HG02623 (cell line): ENCODE results near the gene ARHGAP19.
"Not testable (repeated sequence)": the region's sequence is repeated elsewhere in the genome, so short reads cannot be mapped to it uniquely, and the experiment has no call there.

Source experiments
- ATAC-seq: cut with Tn5 transposase; IDR thresholded peaks from one replicate; pipeline ENCODE4 v1.9.1; 2021; ENCODE audit warnings: moderate library complexity; ENCODE audit not compliant: unreplicated experiment

Gene ARHGAP19

DNA sequence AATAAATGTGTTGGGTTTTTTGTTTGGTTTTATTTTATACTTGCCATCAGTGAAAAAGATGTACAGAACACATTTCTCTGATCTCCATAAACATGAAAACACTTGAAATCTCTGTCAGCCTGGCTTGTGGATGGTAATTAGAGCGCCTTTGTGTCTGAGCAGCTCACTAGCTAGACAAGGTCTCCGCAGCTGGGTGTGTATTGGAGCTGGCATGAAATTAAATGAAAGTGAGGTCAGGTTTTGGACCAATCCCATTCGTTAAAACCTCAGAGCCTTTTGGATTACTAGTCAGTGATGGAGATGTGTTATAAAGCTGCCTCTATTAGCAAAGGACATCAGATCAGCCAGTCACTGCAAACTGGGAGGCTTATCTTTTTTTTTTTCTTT, 29.4 kb upstream of the ARHGAP19 start:
- no peak for ATAC-seq

DNA sequence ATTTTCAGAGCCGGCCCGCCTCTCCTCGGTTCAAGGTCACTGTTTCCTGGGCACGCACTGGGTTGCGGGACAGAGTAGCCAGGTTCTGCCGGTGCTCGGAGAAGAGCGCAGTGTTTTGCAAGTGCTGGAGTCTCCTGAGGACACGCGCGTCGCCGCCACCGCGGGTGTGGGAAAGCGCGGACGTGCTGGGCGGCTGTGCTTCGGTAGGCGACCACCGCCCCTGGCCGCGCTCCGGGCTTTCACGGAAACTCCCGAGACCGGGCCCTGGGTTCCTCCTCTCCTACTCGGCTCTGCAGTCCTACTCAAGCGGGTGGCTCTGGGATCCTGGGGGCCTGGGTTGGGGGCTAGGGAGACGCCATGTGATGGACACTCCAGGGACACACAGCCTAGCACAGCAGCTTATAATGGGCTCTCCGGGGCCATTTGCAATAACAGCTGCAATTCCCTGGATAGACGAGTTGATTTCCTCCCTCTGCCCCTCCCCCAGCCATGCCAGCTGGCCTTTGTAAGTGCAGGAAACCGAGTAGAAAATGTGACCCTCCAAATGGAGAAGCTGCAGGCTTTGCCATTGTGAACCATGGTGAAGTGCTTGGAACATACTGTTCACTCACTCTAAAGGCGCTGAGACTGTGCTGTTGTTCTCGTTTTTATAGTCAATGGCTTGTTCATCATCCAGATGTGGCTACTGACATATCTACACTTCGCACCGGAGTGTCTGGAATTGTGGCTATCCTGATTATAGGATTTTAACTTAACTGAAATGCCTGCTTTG, 28.8 kb upstream of the ARHGAP19 start:
- ATAC-seq = no peak

DNA sequence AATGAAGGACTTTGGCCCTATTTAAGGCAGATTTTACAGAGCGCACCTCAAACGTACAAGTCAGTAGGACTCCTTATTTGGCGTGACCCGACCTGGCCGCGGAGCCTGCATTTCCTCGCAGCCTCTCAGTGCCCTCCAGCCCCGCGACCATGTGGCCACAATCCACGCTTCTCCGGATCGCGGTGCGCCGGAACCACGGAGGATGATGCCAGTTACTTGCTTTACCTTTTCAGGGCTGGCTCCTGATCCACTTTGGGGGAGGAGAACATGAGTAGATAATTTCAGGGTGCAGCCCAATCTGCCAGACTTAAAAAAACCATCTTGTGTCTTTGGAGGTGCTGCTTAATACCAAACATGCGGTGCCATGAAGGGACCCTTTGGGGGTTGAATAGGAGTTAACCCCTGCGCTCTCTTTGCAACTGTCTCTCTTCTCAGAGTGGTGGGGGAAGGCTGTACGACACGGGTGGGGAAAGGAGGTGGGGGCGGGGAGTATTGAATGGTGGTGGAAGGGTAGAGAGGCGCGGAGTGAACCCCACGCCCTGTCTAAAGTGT, 28.1 kb upstream of the ARHGAP19 start:
- ATAC-seq = no peak

DNA sequence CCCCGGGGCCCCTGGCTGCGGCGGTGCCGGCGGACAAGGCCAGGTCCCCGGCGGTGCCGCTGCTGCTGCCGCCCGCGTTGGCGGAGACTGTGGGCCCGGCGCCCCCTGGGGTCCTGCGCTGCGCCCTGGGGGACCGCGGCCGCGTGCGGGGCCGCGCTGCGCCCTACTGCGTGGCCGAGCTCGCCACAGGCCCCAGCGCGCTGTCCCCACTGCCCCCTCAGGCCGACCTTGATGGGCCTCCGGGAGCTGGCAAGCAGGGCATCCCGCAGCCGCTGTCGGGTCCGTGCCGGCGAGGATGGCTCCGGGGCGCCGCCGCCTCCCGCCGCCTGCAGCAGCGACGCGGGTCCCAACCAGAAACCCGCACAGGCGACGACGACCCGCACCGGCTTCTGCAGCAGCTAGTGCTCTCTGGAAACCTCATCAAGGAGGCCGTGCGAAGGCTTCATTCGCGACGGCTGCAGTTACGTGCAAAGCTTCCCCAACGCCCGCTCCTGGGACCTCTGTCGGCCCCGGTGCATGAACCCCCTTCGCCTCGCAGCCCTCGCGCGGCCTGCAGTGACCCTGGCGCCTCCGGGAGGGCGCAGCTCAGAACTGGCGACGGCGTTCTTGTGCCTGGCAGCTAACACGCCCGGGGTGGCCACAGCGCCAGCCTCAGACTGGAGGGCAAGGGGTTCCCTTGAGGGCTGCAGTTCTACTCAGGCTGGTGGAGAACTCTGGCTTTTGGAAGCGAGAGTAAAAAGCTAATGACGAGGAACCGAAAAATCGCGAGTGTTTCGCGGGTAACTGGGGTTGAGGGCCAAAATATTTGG, 27.4 kb upstream of the ARHGAP19 start:
- peak; percentile 8 for ATAC-seq

DNA sequence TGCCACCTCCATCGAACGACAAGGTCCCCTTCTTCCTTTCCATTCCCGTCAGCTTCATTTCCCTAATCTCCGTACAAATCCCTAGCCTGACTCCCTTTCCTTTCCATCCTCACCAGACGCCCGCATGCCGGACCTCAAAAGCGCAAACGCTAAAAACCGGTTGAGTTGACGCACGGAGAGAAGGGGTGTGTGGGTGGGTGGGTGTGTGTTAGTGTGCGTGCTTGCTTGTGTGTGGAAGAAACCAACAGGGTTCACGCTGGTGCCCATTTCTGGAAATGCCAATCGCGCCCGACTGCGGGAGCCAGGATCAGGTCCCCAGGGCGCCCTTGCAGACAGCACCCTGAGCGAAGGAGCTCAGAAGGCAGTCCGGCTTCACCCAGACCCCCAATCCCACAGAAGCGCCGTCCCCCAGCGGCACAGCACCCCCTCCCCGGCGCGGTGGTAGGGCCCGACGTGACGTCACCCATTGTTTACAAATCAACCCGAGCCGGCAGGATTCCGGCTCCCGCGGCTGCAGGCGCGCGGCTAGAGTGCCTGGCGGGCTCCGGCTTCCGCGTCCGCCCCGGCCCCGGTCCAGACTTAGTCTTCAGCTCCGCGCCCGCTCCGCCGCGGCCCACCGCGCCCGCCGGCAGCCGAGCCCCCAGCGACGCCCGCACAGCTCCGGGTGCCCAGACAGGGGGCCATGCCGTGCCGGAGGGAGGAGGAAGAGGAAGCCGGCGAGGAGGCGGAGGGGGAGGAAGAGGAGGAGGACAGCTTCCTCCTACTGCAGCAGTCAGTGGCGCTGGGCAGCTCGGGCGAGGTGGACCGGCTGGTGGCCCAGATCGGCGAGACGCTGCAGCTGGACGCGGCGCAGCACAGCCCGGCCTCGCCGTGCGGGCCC, 26.6 kb upstream of the ARHGAP19 start, which contains the start of gene FRAT1:
Gene FRAT1 (plus strand): TSS at position 500 of the 880 bp plus-strand sequence. CDS start 183 bp downstream, at position 683.
- ATAC-seq = peak; percentile 79

DNA sequence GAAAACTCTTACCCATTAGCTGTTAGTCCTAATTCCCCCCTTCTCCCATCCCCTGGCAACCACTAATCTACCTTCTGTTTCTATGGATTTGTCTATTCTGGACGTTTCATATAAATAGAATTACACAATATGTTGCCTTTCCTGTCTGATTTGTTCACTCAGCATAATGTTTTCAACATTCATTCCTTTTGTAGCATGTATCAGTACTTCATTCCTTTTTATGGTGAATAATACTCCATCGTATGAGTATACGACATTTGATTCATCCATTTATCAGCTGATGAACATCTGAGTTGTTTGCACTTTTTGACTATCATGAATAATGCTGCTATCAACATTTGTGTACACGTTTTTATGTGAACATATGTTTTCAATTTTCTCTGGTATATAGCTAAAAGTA, 22.2 kb upstream of the ARHGAP19 start:
- no peak for ATAC-seq

DNA sequence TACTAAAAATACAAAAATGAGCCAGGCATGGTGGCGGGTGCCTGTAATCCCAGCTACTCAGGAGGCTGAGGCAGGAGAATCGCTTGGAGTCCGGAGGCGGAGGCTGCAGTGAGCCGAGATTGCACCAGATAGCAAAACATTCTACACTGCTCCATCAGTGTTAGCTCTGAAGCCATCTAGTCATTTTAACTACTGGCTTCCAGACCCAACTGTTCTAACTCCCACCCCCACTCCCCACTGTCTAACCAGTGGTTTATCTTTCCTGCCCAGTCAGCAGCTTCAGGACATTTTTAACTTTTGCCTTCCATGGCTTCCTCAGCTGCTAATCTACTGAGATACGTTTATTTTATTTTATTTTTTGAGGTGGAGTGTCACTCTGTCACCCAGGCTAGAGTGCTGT, 20.5 kb upstream of the ARHGAP19 start:
- no peak for ATAC-seq

DNA sequence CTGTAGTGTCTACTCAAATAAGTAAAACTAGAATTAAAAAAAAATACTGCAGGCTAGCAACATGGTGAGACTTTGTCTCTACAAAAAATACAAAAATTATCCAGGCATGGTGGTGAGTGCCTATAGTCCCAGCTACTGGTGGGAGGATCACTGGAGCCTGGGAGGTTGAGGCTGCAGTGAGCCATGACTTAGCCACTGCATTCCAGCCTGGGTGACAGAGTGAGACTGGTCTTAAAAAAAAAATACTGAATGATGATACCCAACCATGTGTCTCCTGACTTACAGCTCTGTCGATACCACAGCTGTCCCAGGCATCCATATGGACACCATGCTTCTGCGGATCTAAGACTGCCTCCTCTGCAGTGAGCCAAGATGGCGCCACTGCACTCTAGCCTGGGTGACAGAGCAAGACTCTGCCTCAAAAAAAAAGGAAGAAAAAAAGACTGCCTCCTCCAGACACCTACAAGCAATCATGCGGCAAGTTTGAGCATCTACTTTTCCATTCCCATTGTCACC, 18.7 kb upstream of the ARHGAP19 start:
- no peak for ATAC-seq

DNA sequence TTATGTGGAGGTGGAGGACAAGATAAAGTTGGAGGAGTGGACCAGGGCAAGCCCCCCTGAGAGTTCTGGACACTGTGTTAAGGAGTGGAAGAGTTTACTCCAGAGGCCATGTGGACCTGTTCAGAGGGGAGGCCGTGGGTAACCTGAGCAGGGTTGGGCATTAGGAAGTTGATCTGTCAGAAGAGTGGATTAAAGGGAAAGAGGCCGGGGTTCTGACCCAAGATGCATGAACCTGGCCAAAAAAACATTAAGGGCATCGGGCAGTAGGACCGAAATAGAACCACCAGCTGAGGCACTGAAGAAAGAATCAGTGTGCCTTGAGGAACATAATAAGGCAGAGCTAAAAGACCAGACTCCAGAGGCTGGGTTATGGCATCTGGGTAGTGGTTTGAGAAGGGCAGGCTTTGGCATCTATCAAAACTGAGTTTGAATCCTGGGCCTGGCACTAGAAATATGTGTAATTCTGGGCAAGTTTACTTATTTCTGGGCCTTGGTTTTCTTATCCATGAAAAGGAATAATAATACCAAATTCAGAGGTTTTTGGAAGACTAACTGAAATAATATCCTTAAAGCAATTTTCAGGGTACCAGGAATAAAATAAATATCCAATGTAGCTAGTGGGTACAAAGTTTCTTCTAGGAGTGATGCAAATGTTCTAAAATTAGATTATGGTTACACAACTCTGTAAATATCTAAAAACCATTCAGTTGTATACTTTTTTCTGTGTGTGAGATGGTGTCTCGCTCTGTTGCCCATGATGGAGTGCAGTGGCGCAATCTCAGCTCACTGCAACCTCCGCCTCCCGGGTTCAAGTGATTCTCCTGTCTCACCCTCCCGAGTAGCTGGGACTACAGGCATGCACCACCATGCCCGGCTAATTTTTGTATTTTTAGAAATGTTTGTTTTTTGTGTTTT, 15.7 kb upstream of the ARHGAP19 start:
- ATAC-seq = no peak

DNA sequence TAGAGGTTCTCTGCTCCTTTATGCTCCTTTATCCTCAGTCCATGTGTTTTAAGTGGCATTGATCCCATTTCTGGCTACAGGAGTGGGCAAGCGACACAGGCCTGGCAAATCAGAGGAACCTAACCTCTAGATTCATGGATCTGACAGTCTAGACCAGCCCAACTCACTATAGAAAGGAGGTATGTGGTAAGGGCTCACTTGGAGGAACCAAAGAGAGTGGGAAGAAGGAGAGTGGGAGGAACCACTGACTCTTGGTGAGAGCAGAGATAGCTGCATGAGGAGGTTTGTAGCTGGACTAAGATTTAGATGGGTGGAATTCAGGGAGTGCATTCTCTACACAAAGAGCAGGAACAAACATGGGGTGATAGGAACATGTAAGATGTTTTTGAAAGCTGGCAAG, 15.0 kb upstream of the ARHGAP19 start:
- ATAC-seq = no peak

DNA sequence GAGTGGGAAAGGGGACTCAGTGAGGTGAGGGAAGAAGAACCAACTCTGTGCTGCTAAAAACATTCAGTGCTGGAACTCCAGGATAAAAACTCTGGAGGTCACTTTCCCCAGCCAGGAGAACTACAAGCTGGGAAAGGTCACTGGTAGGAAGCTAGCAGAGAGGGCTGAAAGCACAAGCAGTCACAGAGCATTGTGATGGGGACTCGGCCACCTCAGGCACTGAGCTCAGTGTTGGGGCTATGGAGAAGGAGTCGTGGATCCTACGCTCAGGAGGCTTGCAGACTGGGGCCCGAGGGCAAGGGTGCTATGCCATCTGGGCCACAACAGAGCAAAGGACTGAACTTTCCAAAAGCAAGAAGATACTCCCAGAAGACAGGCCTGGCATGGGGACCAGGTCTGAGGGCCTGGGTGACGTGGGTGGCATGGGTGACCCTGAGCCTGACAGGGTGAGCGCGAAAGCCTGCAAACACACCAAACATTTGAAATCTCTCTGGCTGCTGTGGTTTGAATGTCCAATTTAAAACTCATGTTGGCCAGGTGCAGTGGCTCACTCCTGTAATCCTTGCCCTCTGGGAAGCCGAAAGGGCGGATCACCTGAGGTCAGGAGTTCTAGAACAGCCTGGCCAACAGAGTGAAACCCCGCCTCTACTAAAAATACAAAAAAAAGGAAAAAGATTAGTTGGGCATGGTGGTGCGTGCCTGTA, 9.8 kb upstream of the ARHGAP19 start:
- no peak for ATAC-seq

DNA sequence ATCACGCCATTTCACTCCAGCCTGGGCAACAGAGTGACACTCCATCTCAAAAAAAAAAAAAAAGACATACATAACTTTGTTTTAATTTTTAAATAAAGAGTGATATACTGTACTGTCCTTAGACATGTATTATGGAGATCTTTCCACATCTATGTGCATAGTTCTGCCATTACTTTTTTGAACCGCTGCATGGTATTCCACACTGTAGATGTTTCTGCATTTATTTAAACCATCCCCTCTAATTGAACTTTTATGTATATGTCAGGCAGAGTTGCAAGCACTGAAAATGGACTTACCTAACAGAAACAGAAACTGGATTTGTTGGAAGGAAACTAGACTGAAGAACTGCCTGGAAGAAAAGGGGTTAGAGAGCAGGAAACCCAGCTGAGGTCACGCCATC, 8.5 kb upstream of the ARHGAP19 start:
- no peak for ATAC-seq

DNA sequence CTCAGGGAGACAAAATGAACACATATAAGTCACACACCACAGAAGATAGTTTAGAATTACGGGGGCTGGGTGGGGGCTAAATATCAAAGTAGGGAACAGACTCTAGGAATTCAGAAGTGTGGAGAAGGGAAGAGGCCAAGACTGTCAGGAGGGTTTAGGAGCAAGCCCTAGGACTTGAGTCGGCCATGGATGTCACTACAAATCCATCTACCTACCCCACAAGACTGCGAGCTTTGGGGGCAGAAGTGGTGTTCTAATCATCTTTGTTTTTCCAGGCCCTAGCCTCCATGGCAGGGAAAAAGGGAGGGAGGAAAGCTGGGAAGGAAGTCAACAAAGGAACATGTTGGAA, 5.8 kb upstream of the ARHGAP19 start:
- no peak for ATAC-seq

DNA sequence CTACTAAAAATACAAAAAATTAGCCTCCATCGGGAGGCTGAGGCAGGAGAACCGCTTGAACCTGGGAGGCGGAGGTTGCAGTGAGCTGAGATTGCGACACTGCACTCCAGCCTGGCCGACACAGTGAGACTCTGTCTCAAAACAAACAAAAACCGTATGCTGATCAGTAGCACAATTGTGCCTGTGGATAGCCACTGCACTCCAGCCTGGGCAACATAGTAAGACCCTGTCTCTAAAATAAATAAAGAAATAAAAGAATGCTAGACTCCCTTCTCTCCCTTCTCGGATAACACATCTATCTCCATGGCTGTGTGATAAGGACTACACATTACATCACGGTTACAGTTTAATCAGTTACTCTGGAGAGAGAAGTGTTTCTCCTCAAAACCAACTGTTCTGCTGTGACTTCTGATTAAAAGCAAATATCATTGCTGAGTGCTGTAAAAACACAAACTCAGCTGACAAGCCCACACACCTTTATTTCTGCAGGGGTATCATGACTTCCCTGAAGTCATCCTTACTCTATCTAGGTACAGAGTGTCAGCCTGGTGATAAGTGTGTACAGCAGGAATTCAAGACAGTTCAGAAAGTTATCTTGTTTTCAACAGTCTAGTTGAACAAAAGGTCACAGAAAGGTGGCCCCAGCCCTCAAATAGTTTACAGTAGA, 5.3 kb upstream of the ARHGAP19 start:
- ATAC-seq = no peak

DNA sequence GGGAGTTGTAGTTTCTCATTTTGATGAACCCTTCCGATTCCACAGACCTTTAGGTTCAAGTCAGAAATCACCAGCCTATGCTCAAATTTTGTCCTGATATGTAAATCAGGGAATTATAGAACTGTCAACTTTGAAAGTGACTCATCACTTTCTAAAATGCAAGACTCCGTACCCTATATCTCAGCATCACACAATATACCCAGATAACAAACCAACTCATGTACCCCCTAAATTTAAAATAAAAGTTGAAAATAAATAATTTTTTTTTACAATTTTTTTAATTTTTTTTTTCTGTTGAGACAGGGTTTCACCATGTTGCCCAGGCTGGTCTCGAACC, 393 bp upstream of the ARHGAP19 start:
- no peak for ATAC-seq

DNA sequence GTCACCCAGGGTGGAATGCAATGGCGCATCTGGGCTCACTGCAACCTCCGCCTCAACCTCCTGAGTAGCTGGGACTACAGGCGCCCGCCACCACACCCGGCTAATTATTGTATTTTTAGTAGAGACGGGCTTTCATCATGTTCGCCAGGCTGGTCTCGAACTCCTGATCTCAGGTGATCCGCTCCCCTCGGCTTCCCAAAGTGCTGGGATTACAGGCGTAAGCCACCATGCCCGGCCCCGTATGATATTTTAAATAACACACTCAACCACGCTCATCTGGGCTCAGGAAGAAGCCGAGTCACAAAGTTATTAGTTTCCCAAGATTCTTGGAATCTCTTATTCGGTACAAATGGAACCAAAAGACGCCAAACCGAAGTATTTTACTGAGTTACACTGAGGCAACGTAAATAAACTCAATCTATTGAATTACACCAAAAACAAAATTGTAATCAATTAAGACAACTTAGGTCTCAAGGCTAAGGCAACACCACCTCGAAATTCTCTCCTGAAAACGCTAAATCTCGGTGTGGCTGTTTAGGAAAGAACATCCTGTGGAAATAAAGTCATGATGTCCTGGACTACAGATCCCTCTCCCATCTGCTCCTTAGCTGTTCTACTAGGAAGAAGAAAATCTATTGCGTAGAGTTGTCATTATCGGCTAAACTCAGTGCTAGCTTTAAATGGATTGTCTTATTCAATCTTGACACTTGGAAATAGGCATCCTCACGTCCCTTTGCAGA, 910 bp downstream of the ARHGAP19 start:
- ATAC-seq = no peak

DNA sequence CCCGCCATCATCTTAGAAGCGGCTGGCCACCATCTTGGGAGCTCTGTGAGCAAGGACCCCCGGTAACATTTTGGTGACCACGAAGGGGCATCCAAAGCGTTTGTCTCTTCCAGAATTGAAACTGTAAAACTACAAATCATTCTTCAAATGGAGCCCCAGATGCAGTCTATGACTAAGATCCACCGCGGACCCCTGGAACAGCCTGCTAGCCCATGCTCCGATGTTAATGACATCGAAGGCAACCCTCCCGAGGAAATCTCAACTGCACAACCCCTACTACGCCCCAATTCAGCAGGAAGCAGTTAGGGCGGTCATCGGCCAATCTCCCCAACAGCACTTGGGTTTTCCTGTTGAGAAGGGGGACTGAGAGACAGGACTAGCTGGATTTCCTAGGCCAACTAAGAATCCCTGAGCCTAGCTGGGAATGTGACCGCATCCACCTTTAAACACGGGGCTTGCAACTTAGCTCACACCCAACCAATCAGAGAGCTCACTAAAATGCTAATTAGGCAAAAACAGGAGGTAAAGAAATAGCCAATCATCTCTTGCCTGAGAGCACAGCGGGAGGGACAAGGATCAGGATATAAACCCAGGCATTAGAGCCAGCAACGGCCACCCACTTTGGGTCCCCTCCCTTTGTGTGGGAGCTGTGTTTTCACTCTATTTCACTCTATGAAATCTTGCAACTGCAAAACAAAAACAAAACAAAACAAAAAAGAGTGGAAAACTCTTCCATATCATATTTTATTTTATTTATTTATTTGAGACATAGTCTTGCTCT, 1.7 kb downstream of the ARHGAP19 start:
- ATAC-seq = not testable (repeated sequence)
